Mucosa of descending colon (tissue), 3 donors: ENCODE data around the gene CPTP. TPM values are rescaled to one million over a fixed set of nuclear protein-coding genes. Genes with fewer than 3 reads are reported as not detected.

Source experiments
- ATAC-seq: fragments of 200-7000 bp; cut with Tn5 transposase; one replicate; pipeline ENCODE4 v1.9.1; 2020; ENCODE audit warnings: mild to moderate bottlenecking, moderate library complexity
- DNase-seq, 3 donors: peaks; one replicate each; pipeline ENCODE4 v3.0.0-alpha.2; 2020
- H3K36me3 ChIP-seq: fragments of 200-600 bp; one replicate; pipeline ENCODE4 v1.8.0; 2021; ENCODE audit warnings: low read depth, mild to moderate bottlenecking
- H3K4me1 ChIP-seq: fragments of 200-600 bp; one replicate; pipeline ENCODE4 v1.8.0; 2021; ENCODE audit warnings: low read depth, mild to moderate bottlenecking
- H3K4me3 ChIP-seq: fragments of 200-600 bp; one replicate; pipeline ENCODE4 v1.8.0; 2021; ENCODE audit warnings: mild to moderate bottlenecking
- H3K9me3 ChIP-seq: fragments of 200-600 bp; one replicate; pipeline ENCODE4 v1.8.0; 2021; ENCODE audit warnings: mild to moderate bottlenecking
- intact Hi-C, 2 donors: fragments of 100-400 bp; cut with DNase I in 1 of 2; cut with micrococcal nuclease in 1 of 2; formaldehyde crosslinking; loops; one replicate each; pipeline versions ENCODE4 v1.11.0 to v1.11.1; 2022; cut with DNase I, micrococcal nuclease
- total RNA-seq, 3 donors: library from RNA; stranded (reverse); fragmentation: NEBNext Ultra II Directional in 2 of 3; extraction: Animal tissue kit (Norgen Biotek cat#: 25700) in 2 of 3; gene quantifications; one replicate each; pipeline versions ENCODE4 v1.2.1 to v1.2.4, GENCODE V29; 2021 to 2023
- TF ChIP-seq, protein P1 (sequence below): fragments of 200-600 bp; IDR thresholded peaks from one replicate; pipeline ENCODE4 v1.8.0; 2022; ENCODE audit warnings: antibody characterized with exemption, mild to moderate bottlenecking
- donor health status: DM: no; HTN: no; CAD: no; lungs with moderate emphysema.
- donor health status: DM: no; HTN: no; CAD: no.
- donor health status: DM: no; HTN: yes; CAD: no.

The CPTP gene
- total RNA-seq, 3 donors from 2014 or later: 41.2 to 77.9 (median 55.5) TPM

DNA sequence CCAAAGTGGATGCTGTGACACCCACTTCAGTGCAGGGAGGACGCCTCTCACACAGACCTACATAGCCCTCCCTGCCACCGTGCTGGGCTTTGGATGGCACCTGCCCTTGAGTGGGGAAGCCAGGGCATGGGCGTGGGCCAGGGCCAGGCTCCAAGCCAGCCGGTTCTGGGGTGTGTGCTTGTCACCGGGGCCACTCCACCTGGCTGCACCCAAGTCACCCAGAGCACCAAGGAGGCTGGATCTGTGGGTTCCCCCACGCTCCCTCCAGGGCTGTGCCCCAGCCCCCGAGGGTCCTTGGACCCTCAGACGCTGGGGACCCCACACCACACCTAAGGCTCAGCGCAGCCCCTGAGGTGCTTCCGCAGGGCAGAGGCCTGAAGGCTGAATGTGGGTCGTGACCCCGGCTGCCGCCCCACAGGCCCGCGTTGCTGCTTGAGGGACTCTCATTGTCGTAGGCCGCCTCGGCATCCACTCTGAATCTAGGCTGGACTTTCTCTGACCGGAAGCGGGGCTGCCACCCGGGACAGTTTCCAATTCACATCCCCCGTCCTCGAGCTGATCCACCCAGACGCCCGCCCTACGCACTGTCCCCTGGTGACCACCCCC is 32.3 kb downstream of the CPTP start:
- Histone ChIP-seq H3K9me3 (no peaks in the 10 kb centered on the region), H3K4me3 (no peak overlapping the region), H3K4me1 (peaks cover 12% of the 10 kb centered on the region), H3K36me3 (no peaks in the 10 kb centered on the region)
- TF ChIP-seq, protein P1, sequence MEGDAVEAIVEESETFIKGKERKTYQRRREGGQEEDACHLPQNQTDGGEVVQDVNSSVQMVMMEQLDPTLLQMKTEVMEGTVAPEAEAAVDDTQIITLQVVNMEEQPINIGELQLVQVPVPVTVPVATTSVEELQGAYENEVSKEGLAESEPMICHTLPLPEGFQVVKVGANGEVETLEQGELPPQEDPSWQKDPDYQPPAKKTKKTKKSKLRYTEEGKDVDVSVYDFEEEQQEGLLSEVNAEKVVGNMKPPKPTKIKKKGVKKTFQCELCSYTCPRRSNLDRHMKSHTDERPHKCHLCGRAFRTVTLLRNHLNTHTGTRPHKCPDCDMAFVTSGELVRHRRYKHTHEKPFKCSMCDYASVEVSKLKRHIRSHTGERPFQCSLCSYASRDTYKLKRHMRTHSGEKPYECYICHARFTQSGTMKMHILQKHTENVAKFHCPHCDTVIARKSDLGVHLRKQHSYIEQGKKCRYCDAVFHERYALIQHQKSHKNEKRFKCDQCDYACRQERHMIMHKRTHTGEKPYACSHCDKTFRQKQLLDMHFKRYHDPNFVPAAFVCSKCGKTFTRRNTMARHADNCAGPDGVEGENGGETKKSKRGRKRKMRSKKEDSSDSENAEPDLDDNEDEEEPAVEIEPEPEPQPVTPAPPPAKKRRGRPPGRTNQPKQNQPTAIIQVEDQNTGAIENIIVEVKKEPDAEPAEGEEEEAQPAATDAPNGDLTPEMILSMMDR: no peak
- ATAC-seq: peak; percentile 17
- intact Hi-C loops: no loop called here
- peak in 1 of 3 donors; percentile 57 for DNase-seq

DNA sequence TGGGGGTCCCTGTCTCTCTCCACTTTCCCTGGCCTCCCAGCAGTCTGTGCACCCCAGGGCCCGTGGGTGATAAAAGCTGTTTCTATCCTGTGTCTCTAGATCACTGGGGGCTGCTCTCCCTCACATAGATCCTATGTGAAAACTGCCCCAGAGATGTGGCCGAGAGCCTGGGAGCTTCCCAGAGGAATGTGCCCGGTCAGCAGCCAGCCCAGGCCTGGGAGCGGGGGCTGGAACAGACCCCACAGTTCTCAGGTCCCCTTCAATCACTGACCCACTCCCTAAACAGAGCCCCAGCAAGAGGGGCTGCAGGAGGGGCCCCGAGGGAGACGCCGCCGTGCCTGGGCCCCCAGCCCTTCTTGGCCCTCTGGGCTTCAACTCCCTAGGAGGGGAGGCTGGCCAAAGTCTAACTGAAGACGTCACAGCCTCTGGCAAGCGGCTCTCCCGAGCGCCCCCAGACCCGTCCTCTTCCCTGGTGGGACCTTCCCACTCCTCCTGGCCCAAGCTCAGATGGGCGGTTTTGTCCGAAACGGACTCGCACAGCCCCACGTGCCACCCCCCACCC is 33.4 kb downstream of the CPTP start:
- DNase-seq (peak in 1 of 3 donors; percentile 11), ATAC-seq (no peak)
- Histone ChIP-seq H3K4me3 (no peak overlapping the region), H3K36me3 (no peaks in the 10 kb centered on the region), H3K9me3 (no peaks in the 10 kb centered on the region), H3K4me1 (peaks cover 12% of the 10 kb centered on the region)
- TF ChIP-seq, protein P1: no peak
- intact Hi-C loops: no loop called here

DNA sequence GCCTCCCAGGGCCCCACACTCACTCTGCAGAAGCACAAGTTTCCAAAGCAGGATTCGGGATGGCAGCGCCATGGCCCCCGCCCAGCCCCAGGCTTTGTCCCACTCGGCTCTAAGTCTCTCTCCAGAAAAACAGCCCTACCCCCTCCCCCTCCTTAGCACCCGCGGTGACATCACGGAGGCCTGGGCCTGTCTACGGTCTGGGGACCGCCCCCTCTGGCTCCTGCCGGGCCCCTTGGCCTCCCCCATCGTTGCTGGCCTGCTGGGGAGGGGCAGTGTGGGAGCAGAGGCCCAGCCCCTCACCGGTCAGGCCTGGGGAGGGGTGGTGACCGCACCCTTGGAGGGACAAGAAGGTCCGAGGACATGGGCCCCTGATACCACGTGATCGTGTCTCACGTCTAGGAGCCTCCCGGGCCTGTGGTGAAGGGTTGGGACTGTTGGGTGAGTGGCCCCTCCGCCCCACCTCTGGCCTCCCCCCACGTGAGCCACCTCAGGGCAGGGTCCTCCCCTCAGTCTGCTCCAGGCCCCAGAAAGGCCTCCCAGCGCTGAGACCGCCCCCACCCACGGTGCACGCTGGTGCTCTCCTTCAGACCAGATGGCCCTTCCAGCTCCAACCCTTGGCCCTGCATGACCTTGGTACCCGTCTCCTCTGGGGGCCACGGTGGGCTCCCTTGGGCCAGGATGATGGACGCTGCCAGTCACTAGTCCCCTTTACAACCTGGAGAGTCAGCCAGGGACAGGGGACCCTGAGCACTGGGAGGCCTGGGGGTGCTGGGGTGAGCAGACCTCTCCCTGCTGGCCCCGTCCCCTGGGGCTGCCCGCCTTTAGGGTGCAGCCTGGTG is 34.0 kb downstream of the CPTP start, which contains the start of gene MXRA8:
TSS of gene MXRA8 (minus strand) at position 123 of the 839 bp plus-strand sequence. CDS start at position 72, 51 bp downstream.
- Histone ChIP-seq H3K4me3 (no peak within 1 kb of the TSS), H3K36me3 (no peaks in the 10 kb centered on the region), H3K9me3 (no peaks in the 10 kb centered on the region), H3K4me1 (peaks cover 9% of the 10 kb centered on the region)
- TF ChIP-seq, protein P1: no peak
- DNase-seq (peak; percentile 61 to 73 (median 70)), ATAC-seq (peak; percentile 39)
- intact Hi-C loops: no loop called here

DNA sequence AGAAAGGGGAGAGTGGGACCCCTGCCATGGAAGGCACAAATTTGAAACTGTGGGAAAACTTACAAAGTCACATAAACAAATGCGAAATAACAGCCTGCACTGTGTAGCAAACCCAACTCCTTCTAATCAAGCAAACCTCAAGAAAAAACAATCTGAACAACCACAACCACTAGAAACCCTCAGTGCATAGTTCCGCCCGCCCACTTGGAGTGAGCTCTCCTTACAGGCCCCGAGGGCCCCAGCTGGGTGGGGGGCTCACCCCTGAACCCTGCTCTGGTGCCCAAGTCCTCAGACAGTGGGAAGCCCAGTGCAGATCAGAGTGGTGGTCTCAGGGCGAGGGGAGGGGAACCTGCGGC is 34.7 kb downstream of the CPTP start:
- Histone ChIP-seq H3K4me3 (no peak overlapping the region), H3K36me3 (no peaks in the 10 kb centered on the region), H3K4me1 (peaks cover 7% of the 10 kb centered on the region), H3K9me3 (no peaks in the 10 kb centered on the region)
- DNase-seq (peak in 1 of 3 donors; percentile 46), ATAC-seq (no peak)
- intact Hi-C loops: no loop called here
- TF ChIP-seq, protein P1: no peak

DNA sequence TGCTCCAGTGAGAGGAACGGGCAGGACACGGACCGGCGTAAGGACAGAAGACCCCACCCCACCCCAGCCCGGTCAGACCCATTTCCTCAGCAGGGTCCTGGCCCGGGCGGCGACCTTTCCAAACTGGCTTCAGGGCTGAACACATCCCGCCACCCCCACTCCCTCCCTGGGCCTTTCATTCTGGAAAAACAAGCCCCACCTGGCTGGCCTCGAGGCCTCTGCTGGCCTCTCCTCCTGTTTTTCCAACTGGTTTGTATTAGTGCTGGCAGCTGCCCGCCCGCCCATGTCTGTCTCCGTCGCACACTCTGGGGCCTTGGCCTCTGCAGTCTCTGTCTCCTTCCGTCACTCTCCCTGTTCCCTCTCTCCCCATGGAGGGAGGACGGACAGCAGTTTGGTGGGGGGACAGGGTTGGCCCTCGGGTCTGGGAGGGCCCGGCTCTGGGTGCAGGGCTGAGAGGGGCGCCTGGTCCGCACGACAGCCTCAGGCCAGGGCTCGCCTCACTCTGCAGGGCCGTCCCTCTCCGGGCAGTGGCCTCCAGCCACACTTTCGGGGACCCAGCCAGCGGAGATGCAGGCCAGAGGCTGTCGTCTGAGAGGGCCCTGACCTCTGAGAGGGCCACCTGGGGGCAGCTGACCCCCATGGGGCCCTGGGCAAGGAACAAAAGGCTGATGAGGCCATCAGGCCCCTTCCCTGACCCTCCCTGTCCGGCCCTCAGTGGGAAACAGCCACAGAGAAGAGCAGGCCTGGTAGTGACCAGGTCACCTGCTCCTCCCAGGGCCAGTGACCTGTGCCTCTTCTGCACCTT is 35.3 kb downstream of the CPTP start:
- intact Hi-C loops: no loop called here
- no peaks in the 10 kb centered on the region for H3K9me3 ChIP-seq
- DNase-seq: peak in 2 of 3 donors; percentile 34 to 48
- H3K4me1 ChIP-seq: peaks cover 7% of the 10 kb centered on the region
- H3K36me3 ChIP-seq: no peaks in the 10 kb centered on the region
- no peak for ATAC-seq
- TF ChIP-seq, protein P1: no peak
- no peak overlapping the region for H3K4me3 ChIP-seq
